GM21423 (cell line): ENCODE data around the gene FBXL14.
"Not testable (repeated sequence)": the region's sequence is repeated elsewhere in the genome, so short reads cannot be mapped to it uniquely, and the experiment has no call there.

ENCODE experiments used
- ATAC-seq: cut with Tn5 transposase; IDR thresholded peaks from one replicate; pipeline ENCODE4 v1.9.1; 2021; ENCODE audit warnings: mild to moderate bottlenecking, moderate library complexity; ENCODE audit not compliant: unreplicated experiment

FBXL14 gene

DNA sequence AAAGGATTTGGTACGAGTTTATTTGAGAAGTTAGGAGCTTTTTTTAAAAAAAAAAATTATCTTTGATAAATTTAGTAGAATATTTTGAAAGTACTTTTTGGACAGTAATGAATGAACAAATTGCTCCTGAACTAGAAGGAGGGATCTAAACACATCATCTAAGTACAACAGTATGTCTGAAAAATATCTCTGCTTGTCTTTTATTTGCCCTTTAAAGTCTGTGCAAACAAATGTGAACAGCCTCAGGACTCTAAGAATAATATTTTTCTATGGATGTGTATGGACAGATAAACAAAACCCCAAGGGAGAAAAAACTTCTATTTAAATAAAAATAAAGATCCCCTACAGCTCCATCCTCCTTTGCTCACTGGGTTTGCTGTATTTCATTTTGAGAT is 19.5 kb downstream of the FBXL14 start:
- ATAC-seq = no peak

DNA sequence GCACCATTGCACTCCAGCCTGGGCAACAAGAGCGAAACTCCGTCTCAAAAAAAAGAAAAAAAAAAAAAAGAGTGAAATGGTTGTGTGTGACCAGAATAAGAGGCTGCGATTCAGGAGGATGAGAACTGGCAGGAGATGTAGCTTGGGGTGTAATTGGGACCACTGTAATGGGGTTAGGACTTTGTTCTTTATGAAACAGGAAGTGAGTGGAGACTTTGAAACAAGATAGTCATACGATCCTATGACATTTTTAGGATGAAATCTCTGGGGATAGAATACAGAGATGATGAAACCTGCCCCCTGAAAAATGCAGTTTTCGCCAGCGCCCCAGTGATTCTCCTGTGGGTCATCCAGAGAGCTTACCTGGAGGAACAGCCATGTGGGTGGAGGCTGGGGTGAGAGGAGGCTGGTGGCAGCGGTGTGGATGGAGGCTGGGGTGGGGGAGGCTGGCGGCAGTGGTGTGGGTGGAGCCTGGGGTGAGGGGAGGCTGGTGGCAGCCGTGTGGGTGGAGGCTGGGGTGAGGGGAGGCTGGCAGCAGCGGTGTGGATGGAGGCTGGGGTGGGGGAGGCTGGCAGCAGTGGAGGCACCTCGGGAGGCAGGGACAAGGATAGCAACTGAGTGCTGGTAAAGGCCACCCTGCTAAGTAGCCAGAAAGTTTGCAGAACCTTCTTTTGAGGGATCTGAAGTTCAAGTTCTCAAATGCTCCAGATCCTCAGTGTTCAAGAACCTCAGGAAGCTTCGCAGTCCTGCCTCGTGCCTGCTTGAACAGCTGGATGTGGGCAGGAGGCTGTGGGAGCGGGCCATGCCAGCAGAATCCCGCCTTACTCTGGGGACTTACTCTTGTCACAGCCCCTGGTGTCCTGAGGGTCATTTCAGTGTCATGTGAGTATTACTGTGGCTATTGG is 20.2 kb downstream of the FBXL14 start:
- no peak for ATAC-seq

DNA sequence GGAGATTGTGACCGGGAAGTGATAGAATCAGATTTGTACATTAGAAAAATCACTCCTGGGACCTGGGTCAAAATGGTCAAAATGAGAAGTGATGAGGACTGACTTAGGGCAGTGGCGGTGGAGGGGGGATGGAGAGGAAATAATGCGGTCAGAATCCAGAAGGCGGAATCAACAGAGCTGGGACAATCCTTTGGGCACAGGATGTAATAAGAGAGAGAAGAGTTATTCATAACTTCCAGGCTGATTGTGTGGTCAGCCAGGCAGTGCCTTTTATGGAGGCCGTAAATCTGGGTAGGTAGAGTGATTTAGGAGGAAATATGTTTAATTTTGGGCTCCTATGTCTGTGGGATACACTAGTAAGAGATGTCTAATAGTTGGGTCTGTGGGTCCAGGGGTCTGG is 21.6 kb downstream of the FBXL14 start:
- ATAC-seq = no peak

DNA sequence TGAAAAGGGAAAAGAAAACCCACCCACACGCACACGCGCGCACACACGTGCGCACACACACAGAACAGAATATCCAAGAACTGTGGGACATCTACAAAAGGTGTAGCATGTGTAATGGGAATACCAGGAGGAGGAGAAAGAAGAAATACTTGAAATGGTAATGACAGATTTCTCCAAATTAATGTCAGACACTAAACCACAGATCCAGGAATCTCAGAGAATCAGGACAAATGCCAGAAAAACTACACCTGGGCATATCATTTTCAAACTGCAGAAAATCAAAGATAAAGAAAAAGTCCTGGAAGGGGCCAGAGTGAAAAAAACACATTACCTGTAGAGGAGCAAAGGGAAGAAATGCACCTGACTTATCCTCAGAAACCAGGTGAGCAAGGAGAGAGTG is 26.5 kb downstream of the FBXL14 start:
- ATAC-seq = no peak

DNA sequence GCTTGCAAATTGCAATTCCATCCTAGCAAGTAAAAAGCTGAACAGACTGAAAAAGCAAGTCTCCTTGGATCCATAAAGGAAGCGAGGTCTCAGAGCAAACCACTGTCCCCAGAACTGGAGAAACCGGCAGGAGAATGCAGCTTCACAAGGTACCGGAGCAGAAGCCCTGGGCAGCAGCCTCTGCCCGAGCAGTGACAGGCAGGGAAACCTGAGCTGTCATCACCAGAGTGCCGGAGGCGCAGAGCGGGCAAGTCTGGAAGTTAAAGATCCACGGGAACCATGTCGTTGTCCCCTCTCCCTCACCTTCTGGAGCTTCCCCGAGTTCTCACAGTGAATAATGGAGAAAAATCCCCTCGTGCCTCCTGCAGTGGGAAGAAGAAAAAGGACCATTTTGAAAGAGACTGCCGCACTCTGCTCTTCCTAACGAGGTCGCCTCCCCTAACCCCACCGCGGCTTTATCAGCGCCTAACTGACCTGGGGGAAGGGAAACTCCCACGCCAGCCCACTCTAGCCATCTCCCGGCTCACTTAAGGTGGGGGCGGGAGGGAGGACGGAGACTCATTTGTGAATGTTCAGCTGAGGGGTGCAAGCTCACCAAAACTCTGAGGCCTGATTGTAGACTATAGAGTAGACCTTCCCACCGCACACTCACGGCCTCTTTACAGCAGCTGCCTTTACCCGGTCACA is 27.8 kb downstream of the FBXL14 start:
- ATAC-seq = no peak

DNA sequence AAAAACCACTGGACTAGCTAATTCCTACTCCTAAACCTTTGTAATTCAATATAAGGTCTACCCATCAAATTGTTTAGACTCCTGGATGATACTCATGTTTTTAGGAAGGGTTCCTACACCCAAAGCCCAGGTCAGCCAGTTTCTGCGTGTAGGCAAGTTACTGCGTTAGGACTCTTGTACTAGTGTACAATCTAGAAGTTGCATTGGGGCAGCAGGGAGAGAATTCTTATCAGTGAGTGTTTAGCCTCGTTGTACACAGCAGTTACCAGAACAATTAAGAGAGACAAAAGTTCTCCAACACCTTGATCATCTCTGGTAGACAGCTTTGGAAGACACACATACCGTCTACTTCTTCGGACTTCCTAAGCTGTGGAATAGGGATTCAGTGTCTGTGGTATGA is 29.2 kb downstream of the FBXL14 start:
- no peak for ATAC-seq

DNA sequence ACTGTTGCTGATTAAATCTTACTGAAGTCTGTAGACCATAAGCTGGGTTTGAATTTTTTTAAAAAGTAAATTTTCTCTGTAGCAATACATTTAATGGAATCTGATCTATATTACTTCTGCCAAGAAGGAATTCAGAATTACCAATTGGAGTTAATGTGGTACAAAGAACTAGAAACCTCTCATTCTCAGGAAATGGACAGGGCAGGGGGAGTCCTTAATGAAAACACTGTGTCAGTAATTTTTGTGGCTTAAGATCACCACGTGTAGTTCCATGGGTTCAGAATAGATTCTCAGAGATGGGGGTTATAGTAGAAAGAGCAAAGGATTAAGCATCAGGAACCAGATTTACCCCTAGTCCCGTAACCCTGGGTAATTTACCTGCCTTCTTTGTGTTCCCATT is 30.3 kb downstream of the FBXL14 start:
- no peak for ATAC-seq

DNA sequence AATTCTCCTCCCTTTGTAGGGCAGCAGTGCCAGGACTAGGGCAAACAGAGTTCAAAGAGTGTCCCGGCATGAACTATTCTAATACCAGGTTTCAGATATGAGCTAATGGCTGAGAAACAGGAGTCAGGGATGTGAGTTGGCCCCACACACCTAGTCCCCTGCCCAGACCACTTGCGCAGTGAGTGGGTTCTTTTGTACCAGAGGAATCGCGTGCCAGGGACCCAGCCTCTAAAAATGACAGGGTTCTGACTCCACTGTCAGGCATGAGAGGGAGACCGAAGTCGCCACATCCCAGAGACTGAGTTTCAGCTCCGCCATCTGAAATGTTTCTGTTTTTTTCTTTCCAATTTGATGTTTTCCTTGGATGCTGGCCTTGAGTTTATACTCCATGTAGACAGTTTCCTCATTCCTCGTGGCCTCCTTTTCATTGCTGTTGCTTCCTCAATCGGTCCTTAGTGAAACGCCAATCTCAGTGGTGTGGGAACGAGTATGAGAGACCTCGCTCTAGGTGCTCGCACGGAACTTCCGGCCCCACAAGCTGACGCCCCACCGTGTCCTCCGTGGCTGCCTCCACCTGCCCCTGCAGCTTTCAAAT is 31.5 kb downstream of the FBXL14 start:
- no peak for ATAC-seq

DNA sequence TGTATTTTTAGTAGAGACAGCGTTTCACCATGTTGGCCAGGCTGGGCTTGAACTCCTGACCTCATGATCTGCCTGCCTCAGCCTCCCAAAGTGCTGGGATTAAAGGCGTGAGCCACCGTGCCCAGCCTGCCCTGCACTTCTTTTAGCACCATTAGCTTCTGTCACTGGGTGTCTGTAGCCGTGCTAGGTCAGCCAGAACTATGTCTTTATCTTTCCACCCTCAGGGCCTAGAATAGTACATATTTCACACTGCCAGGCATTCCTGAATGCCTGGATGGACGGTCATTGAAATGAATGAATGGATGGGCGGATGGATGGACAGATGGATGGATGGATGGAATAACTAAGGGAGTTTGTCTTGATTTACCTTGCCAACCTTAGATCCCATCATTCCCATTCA is 33.7 kb downstream of the FBXL14 start:
- ATAC-seq = no peak

DNA sequence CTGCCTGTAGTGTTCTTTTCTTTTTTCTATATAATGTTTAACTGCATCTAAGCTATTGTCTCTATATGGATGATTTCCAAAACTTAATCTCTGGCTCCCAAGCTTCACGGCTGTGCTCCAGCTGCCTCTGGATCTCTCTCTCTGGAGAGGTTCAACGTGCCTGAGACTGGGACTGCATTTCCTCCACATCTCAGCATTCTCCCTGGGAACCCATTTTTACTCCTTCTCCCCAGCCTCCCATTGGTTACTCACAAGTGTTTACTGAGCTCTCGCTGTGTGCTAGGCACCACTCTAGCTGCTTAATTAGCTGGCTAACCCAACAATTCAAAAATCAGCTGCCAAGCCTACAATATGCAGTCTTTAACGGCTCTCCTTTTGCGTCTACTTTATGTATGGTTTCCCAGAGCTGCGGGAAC is 34.7 kb downstream of the FBXL14 start:
- ATAC-seq = no peak

DNA sequence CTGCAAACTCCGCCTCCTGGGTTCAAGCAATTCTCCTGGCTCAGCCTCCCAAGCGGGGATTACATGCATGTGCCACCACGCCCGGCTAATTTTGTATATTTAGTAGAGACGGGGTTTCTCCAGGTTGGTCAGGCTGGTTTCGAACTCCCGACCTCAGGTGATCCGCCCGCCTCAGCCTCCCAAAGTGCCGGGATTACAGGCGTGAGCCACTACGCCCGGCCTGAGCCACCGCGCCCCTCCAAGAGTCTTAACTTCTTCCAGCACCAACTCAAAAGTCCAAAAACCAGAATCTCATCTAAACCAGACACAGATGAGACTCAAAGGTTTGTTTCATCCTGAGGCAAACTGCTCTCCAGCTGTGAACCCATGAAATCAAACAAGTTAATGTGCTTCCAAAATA is 36.3 kb downstream of the FBXL14 start:
- not testable (repeated sequence) for ATAC-seq

DNA sequence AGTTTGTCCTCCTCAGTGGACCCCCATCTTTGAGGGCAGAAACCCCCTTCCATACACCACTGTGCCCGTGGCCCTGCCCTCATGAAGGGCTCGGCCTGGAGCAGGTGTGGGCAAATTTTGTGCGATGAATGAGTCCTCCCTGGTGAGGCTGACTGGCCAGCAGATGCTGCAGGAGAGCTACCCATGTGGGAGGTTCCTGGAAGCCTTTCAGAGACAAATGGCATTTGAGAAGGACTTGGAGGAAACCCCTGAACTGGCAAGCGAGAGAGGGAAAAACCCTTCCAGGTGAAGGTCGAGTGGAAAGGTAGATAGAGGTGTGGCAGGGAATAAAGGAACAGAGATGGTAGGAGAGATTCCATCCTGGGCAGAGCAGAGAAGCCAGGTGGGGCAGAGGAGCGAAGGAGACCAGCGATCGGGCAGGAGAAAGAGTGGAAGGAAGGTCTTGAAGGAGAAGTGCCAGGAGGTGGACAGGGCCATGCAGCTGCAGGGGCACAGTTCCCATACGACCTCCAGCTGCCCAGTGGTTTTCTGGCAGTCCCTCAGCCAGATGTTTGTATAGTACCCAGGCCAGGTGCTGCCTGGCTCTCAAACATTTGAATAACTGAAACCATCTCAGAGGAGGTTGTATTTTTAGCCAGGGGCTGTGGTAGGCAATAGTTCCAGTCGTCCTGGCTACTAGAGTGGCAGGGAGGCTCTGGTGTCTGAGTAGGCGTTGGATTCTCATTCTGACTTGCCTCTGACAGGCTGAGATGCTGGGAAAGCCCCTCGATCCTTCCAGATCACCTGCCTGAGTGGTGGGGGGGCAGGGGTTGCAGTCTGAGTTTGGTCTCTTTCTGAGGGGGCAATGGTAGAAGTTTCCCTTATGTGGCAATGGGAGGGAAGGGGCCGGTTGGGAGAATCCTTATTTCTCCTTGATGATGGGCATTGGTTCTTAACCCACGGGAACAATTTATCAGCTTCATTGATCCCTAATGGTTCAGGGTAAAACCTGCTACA is 40.1 kb downstream of the FBXL14 start:
- peak; percentile 96 for ATAC-seq

DNA sequence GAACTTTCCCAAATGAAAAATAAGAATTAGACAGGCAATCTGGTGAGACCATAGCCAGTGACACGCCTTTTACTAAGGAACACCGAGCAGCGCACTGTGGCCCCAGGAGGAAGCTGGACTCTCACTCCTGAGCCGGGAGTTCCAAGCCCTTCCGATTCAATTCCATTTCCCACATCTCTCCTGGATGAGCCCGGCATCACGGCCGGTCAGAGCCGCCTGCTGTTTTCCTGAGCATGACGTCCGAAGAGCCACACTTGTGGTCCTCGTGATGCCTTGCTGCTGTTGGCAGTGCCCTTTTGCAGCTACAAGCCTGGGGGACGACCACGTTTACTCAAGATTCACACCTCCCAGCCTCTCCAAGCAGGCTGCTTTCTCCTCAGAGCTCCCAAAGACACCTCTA is 40.8 kb downstream of the FBXL14 start:
- ATAC-seq = no peak

DNA sequence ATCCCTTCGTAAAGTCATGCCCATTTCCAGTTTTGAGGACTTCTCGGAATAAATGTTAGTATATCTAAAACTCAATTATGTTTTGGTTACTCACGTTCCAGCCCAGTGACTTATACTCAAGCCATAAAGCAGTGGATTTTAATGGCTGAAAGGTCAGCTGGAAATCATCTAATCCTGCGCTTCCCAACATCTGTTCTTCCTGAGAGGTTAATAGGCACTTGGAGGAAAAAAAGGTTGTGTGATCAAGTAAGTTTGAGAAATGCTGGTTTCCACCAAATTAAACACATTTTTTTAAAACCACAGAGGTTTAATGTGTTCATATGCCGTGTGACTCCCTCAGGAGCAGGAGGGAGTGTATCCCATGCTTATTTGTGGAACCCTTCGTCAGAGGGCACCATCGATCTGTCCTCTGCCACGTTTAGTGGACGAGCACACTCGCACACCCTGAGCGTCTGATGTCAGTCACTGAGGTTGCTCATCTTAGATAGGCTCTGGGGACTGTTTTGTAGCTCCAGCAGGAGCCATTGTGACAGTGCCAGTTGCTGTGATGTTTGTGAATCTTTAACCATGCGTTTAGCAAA is 41.4 kb downstream of the FBXL14 start:
- ATAC-seq = no peak

DNA sequence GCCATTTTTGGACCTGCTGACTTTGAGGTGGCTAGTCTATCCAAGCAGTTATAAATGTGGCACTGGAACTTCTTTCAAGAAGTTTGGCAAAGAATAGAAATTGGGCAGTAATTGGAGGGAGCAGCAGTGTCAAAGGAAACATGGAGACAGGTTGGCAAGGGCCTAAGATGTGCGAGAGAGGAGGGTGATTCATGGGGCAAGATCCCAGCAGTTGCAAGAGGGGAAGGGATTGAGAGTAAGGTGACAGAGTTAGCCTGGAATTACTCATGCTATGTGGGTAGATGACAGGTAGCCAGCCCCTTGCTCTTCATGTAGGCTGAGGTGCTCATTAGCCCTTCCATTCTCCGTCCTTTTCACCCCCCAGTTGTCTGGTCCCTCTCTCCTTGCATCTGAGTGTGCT is 42.2 kb downstream of the FBXL14 start:
- no peak for ATAC-seq

DNA sequence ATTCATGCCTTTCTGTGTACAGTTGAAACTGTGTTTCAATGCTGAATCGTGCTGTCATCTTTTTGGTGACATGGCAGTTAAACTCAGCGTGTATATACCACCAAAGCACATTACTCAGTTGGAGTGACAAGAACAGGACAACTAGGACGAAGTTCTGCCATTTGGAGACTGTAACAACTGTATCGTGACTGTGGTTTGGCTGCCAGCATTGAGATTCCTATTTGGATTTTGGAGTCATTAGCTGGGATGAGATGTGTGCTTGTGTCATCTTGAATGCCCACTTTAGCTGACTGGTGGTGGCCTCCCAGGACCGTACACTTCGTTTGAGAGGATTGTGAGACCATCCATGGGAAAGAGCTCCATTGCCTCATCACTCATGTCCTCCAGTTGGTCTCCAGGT is 42.9 kb downstream of the FBXL14 start:
- no peak for ATAC-seq

DNA sequence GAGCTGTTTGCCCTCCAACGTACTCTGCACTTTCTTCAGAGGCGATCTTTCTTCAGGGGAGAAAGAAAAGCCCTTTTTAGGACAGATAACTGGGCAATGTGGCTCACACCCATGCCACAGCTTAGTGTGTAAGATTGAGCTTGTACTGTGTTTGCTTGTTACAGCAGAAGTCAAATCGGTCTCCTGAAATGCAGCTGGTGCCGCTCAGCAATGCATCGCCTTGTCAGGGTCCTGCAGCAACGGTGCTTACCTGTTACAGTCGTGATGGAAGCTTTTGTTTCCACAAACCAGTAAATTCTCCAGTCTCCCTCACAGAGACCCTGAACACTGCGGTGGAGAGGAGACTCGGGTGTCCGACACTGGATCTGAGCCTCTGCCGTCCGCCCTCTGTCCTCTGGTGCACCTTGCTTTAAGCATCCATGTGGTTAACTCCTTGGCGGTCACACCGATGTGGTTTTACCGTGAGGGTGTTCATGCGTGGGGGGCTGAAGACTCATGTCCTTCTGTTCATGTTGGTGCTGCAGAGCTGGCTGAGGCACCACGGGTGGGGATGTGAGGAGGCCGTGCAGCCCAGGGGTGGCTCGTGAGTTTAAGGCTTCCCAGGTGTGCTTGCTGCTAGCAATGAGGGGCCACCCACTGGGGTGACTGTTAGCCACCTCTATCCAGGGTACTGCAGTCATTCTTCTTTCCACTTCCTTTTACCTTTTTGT is 47.3 kb downstream of the FBXL14 start:
- no peak for ATAC-seq

DNA sequence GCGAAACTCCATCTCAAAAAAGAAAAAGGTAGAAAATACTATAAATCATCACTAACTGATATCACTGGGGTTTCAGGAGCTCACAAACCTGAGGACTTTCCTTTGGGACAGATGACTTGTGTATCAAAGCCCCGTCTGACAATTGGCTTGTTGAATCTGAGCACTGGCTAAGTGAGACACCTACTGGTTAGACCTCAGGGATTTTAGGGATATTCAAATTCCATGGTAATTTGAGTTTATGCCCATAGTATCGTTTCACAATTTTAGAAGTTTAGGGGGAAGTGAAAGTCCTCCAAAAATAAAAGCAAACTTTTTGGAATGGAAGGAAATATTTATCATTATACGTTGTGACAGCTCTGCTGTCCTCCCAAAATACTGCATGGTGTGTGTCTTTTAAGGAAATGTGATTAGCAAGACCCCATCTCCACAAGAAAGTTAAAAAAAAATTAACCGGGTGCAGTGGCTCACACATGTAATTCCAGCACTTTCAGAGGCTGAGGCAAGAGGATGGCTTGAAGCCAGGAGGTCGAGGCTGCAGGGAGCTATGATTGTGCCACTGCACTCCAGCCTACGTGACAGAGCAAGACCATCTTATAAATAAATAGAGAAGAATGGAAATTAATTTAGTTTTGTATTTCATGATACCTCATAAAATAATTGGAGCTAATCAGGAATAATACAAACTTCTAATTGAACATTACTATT is 49.2 kb downstream of the FBXL14 start:
- no peak for ATAC-seq

DNA sequence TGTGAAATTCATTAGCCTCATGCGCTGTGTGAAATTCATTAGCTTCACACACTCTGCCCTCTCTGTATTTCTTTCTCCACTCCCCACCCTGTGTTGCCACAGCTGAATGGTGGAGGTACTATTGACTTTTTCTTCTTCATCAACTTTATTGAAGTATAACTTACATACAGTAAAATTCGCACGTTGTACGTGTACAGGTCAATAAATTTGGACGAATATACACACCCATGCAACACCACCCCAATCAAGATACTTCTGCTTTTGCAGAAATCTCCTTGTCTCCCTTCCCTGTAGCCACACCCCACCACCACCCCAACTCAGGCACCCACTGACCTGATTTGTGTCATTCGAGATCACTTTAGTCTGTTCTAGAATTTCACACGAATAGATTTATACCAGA is 51.8 kb downstream of the FBXL14 start:
- ATAC-seq = no peak
